ENCODE measurements around the gene KIF1A. TPM values are rescaled to one million over a fixed set of nuclear protein-coding genes. Genes with fewer than 3 reads are reported as not detected.

The KIF1A gene
- total RNA-seq, 4 donors from 2014 or later: 1.7 to 4.1 (median 3.4) TPM

DNA sequence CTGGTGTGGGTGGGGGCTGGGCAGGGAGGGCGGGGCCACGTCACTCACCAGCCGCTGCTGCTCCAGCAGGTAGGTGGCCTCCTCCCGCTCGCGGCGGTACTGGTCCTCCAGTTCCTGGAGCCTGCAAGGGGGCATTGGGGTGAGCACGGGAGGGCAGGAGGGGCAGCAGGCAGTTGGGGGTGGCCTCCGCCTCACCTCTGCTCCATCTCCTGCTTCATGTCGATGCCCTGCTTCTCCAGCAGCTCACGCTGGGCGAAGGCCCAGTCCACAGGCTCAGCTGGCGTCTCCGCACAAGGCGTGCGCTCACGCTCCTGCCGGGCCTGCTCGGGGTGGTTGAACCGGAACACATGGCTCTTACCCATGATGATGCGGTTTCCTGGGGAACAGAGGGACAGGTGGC is 57.0 kb downstream of the KIF1A start:
- intact Hi-C loops (cut with DNase I): no loop called here
- no peaks in the 10 kb centered on the region for H3K9me3 ChIP-seq
- H3K4me3 ChIP-seq: no peak overlapping the region
- no peaks in the 10 kb centered on the region for H3K4me1 ChIP-seq
- TF ChIP-seq EP300 (IDR thresholded peaks at IDR 0.05) (no peak), CTCF (IDR thresholded peaks at IDR 0.05) (no peak), POLR2A (IDR thresholded peaks at IDR 0.05; ENCODE audit: low read depth) (no peak), POLR2AphosphoS5 (IDR thresholded peaks at IDR 0.05) (no peak)
- DNase-seq (ENCODE audit: extremely low spot score): no peak
- 88% methylated on average over 12 of the region's 21 CpGs for WGBS
- H3K27me3 ChIP-seq: peaks cover 0 to 5% (median 0%) of the 10 kb centered on the region in 4 donors
- H3K27ac ChIP-seq (replicated peaks in 1 of 4): no peak overlapping the region
- H3K36me3 ChIP-seq: no peaks in the 10 kb centered on the region

DNA sequence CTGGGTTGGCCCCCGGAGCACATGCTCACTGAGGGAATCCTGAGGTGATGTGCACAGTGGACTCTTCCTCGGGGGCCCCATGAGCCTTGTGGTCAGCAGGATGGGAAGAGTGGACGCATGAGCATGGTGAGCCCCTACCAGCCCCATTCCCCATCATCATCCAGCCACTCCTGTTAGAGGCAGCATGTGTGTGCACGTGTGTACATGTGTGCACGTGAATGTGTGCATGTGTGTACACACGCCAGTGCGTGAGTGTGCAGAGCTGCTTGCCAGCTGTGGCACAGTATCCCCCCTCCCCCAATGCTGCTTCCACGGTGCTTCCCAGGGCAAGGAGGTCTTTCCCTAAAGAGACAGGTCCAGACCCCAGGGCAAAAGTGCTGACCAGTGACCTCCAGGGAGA is 57.8 kb downstream of the KIF1A start:
- Histone ChIP-seq H3K4me1 (no peaks in the 10 kb centered on the region), H3K36me3 (no peaks in the 10 kb centered on the region), H3K9me3 (no peaks in the 10 kb centered on the region), H3K27me3 (peaks cover 0 to 5% (median 0%) of the 10 kb centered on the region in 4 donors), H3K27ac (replicated peaks in 1 of 4) (no peak overlapping the region), H3K4me3 (no peak overlapping the region)
- TF ChIP-seq EP300 (IDR thresholded peaks at IDR 0.05) (no peak), POLR2A (IDR thresholded peaks at IDR 0.05; ENCODE audit: low read depth) (no peak), CTCF (IDR thresholded peaks at IDR 0.05) (no peak), POLR2AphosphoS5 (IDR thresholded peaks at IDR 0.05) (no peak)
- intact Hi-C loops (cut with DNase I): no loop called here
- 90% methylated on average over 8 of the region's 8 CpGs for WGBS
- no peak for DNase-seq (ENCODE audit: extremely low spot score)

GRCh38 chr2:240760576-240761246 is 59.3 kb downstream of the KIF1A start:
- intact Hi-C loops (cut with DNase I): no loop called here
- no peaks in the 10 kb centered on the region for H3K9me3 ChIP-seq
- H3K4me3 ChIP-seq: no peak overlapping the region
- H3K27ac ChIP-seq (replicated peaks in 1 of 4): no peak overlapping the region
- 76% methylated on average over 22 of the region's 22 CpGs for WGBS
- no peak for DNase-seq (ENCODE audit: extremely low spot score)
- H3K36me3 ChIP-seq: no peaks in the 10 kb centered on the region
- no peaks in the 10 kb centered on the region for H3K4me1 ChIP-seq
- H3K27me3 ChIP-seq: peaks cover 0 to 5% (median 0%) of the 10 kb centered on the region in 4 donors
- TF ChIP-seq POLR2AphosphoS5 (IDR thresholded peaks at IDR 0.05): no peak
- no peak for TF ChIP-seq CTCF (IDR thresholded peaks at IDR 0.05)
- no peak for TF ChIP-seq EP300 (IDR thresholded peaks at IDR 0.05)
- no peak for TF ChIP-seq POLR2A (IDR thresholded peaks at IDR 0.05; ENCODE audit: low read depth)

DNA sequence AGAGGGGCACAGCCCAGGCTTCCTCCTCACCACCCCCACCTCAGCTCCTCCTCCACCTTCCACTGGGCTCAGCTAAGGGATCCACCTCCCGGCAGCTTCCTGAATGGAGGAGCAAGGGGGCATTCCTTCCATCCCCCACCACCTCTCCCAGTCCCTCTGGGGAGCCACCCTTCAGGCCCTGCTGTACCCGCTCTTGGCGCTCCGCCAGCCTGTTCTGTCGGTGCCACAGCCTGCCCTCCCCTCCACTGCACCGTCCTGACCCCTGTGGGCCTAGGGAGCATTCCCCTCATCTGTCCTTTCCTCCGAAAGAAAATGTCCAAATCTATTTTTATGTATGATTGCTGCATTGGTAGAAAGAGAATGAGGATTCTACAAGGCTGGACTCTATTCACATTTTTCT is 59.9 kb downstream of the KIF1A start:
- no peaks in the 10 kb centered on the region for H3K36me3 ChIP-seq
- no peaks in the 10 kb centered on the region for H3K4me1 ChIP-seq
- 72% methylated on average over 7 of the region's 7 CpGs for WGBS
- H3K9me3 ChIP-seq: no peaks in the 10 kb centered on the region
- no peak for TF ChIP-seq CTCF (IDR thresholded peaks at IDR 0.05)
- TF ChIP-seq POLR2A (IDR thresholded peaks at IDR 0.05; ENCODE audit: low read depth): no peak
- no peak for TF ChIP-seq EP300 (IDR thresholded peaks at IDR 0.05)
- no peak for TF ChIP-seq POLR2AphosphoS5 (IDR thresholded peaks at IDR 0.05)
- peaks cover 0 to 5% (median 0%) of the 10 kb centered on the region in 4 donors for H3K27me3 ChIP-seq
- no peak overlapping the region for H3K4me3 ChIP-seq
- no peak overlapping the region for H3K27ac ChIP-seq (replicated peaks in 1 of 4)
- no peak for DNase-seq (ENCODE audit: extremely low spot score)
- intact Hi-C loops (cut with DNase I): no loop called here

DNA sequence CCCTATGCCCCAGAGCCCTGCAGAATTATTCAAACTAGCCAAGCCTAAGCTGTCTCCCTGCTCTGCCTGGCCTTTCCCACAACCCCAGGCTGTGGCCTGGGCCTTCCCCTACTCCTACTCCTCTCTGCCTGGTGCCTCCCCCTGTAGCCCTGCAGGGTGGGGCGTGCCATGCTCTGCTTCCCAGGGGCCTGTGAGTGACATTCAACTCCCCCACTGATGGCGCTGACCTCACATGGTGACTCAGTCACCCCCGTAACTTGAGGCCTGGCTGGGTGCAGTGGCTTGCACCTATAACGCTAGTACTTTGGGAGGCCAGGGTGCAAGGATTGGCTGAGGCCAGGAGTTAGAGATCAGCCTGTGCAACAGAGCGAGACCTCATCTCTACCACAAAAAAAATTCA is 60.6 kb downstream of the KIF1A start:
- Histone ChIP-seq H3K27ac (replicated peaks in 1 of 4) (no peak overlapping the region), H3K4me3 (no peak overlapping the region), H3K36me3 (no peaks in the 10 kb centered on the region), H3K4me1 (no peaks in the 10 kb centered on the region), H3K27me3 (peaks cover 0 to 5% (median 0%) of the 10 kb centered on the region in 4 donors), H3K9me3 (no peaks in the 10 kb centered on the region)
- intact Hi-C loops (cut with DNase I): no loop called here
- no peak for TF ChIP-seq POLR2AphosphoS5 (IDR thresholded peaks at IDR 0.05)
- no peak for TF ChIP-seq POLR2A (IDR thresholded peaks at IDR 0.05; ENCODE audit: low read depth)
- TF ChIP-seq CTCF (IDR thresholded peaks at IDR 0.05): no peak
- TF ChIP-seq EP300 (IDR thresholded peaks at IDR 0.05): no peak
- DNase-seq (ENCODE audit: extremely low spot score): no peak
- 80% methylated on average over 1 of the region's 5 CpGs for WGBS
